GM18505 (cell line): Measurements from ENCODE around the gene HACD2.

Experiments
- ATAC-seq: cut with Tn5 transposase; IDR thresholded peaks from one replicate; pipeline ENCODE4 v1.9.1; 2021; ENCODE audit not compliant: unreplicated experiment
- POLR2A ChIP-seq: IDR thresholded peaks from 4 replicates; pipeline ENCODE4 v1.6.1; 2011; ENCODE audit warnings: borderline replicate concordance; ENCODE audit not compliant: insufficient read depth, insufficient read length; ENCODE audit errors: extremely low read depth

HACD2 gene

GRCh38 chr3:123536153-123536895 lies 48.5 kb downstream of the HACD2 start:
- ATAC-seq = peak; percentile 73
- TF ChIP-seq POLR2A = no peak

DNA sequence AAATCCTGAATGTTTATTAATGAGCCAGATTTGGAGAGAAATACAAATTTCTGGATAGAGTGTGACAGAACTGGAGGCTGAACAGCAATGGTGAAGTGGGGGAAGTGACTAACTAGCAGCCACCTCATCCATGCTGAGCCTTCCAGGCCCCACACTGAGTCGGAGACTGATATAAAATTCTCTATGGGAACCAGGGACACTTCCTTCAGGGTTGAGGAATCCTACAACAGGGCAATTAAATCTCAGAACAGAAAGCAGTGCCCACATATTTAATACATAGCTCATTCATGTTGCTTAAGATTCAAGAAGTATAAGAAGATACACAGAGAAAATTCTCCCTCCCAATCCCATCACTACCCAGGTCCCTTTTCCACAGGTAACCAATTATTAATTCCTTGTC lies 49.3 kb downstream of the HACD2 start:
- no peak for TF ChIP-seq POLR2A
- no peak for ATAC-seq

DNA sequence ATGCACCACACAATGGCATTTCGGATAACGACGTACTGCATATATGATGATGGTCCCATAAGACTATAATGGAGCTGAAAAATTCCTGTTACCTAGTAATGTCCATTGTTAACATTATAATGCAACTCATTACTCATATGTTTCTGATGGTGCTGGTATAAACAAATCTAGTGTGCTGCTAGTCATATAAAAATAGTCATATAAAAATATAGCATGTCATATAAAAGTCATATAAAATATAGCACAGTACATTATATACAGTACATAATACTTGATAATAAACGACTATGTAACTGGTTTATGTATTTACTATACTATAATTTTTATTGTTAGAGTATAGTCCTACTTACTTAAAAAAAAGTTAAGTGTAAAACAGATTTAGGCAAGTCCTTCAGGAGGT lies 50.6 kb downstream of the HACD2 start:
- ATAC-seq = no peak
- no peak for TF ChIP-seq POLR2A

DNA sequence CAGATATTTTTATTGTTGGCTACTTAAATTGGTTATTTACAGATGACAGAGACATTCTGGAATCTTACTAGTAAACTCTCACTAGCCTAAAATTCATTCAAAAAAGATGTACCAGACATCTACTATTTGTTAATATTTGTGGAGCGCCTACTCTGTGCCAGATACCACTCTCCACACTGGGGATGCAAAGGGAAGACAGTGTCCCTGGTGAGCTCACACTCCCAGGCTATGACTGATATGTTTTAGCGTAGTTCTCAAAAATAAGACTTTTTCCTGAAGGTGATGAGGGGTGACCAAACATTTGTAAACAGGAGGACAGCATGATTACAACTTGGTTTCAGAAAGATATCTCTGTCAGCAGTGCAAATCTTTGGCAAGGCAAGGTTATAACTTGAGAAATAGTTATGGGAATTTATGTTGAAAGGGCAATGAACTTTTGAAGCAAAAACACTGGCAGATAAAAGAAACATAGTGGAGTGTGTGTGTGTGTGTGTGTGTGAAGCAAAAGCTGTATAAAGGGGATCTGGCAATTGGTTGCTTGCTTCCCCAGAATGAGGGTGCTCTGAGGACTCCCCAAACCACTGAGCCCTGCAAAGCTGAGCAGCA lies 51.2 kb downstream of the HACD2 start:
- TF ChIP-seq POLR2A = no peak

GRCh38 chr3:123528130-123528529 lies 56.7 kb downstream of the HACD2 start:
- ATAC-seq = no peak
- no peak for TF ChIP-seq POLR2A

More for the DNA sequence above, 51.2 kb downstream of the HACD2 start:
- no peak for ATAC-seq

GRCh38 chr3:123527046-123527445 lies 57.8 kb downstream of the HACD2 start:
- TF ChIP-seq POLR2A = no peak
- no peak for ATAC-seq

DNA sequence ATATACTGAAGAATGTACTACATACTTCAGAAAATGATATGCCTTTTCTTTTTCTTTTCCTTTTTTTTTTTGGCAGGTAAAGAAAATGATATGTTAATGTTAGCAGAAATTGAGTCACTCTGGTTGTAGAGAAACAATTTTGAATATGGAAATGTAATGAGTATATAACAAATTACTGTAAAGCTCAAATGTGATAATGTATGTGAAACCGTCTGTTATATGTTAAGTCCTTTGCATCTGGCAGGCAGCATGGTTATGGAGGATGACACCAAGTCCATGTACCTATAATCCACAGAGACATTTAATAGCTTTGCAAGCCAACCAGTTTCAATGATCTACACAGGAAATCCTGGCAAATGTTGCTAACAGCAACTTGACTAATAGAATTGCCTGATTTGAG lies 58.4 kb downstream of the HACD2 start:
- ATAC-seq = no peak
- no peak for TF ChIP-seq POLR2A

DNA sequence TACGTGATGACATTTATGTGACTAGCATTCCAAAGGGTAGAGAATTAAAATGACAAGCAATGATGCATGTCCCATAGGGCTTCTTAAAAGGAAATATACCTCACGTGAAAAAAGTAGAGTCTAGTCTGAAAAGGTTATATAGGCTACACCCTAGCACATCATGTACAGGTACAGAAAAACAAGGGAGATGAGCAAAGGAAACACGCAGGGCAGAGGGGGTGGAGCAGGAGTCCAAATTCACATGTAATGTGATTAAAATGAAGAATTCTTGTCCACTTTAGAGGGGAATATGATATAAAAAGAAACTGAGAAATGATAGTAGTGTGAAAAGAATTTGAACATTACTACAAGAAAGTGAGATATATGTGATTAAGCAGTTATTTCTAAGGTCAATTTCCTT lies 59.4 kb downstream of the HACD2 start:
- ATAC-seq = no peak
- no peak for TF ChIP-seq POLR2A

DNA sequence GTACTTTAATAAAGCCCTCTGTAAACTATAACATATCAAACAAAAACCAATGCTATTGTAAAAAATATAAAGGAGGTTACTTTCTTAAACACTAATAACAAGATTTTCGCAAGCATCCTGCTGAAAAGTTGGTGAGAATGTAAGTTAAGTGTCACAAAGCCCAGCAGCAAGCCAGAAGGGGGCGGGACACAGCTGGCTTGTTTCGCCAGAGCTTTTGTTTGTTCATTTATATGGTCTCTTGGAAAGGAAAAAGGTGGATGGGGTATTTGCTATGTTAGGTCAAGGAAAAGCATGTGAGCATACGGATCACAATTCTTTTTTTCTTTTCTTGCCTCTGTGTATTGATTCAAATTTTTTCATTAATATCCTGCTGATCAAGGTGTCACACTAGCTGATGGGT lies 59.9 kb downstream of the HACD2 start:
- ATAC-seq = no peak
- TF ChIP-seq POLR2A = no peak

- TF ChIP-seq POLR2A = no peak
- no peak for ATAC-seq
Observed at GRCh38 chr3:123523023-123523412, 61.8 kb downstream of the HACD2 start.

DNA sequence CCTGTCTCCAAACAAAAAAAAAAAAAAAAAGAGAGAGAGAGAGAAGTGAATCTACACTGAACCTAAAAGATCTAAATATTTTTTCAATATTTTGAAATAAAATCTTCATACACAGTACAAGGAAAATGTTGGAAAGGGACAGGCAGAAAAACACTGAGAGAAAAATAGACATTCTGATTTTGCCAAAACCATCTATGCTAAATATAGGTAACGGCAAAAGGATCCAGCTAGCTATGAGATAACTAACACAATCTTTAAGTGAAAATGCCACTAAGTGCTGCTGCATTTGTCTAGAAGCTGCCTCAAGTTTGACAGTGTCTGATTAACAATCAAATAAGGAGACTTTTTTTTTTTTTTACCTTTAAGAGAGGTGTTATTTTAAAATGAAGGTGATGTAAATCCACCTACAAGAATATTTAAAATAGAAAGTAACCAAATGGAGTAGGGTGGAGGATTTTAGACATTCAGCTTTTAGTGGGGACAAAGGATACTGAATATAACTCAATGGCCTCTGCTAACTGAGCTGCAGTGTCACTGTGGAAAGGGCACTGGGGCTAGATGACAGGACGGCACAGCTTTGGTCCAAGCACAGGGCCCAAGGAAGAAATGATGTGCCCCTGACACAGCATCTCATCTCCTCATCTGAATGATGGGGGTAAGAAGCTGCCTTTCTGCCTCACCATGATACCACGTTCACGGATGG lies 62.4 kb downstream of the HACD2 start:
- no peak for TF ChIP-seq POLR2A
- ATAC-seq = no peak

DNA sequence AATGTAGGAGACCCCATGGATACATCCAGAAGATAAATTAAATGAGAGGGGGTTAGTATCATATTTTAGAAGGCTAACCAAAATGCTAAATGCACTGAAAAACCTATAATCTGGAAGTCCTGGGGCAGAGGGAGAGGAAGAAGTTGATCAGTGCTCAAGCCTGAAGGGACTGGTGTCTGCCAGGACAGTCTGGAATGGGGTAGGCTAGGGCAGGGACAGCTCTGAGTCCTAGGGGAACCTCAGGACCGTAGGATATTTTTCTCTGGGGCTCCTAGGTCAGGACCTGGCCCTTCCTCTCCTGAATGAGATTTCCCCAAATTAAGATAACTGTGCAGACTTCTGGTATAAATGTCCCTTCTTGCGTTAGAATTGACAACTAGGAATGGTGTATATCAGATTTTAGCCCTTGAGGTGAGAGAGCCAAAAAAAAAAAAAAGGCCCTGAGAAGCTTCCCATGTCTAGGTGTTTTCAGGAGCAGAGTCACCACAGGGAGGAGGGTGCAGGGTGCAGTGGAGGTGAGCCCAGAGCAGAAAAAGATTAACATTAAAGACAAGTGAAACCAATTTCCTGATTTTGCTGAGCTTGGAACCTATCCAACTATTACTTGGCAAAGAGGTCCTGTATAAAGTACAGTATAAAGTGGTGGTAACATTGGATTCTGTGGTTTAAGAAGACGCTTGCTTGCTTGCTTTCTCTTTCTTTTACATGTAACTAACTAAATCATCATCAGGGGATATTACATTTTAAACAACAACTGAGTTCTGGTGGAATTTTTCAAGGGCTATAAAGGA lies 63.5 kb downstream of the HACD2 start:
- no peak for TF ChIP-seq POLR2A
- no peak for ATAC-seq

DNA sequence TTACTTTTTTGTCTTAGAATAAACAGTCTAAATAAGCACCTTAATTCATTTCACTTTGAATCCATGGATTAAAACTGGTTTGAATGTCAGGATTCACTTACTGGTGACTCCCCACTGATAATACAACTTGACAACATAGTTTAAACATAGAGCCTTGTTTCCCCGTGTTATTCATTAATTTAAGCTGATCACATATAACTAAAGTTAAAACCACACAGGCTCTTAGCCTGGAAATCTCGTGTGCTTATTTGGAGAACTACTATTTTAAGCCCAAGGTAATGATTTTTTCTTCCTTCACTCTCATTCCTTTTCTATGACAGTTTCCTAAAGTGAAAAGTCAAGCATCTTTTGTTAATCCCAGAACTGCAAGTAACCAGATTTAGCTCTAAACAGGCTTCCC lies 64.2 kb downstream of the HACD2 start:
- no peak for ATAC-seq
- TF ChIP-seq POLR2A = no peak
